NK-92 treated with Interleukin-12 subunit alpha and Interleukin-12 subunit beta, amount 100 ng/mL, for 24 hours (cell line): ENCODE results near the gene PM20D1.
A peak's percentile ranks its signal among the peaks of the same experiment; 100 is the strongest.

Experiments
- DNase-seq: peaks from one replicate; lab custom pipeline; 2025; lab: John Stamatoyannopoulos, UW

The PM20D1 gene

GRCh38 chr1:205804605-205805004 lies 45.3 kb downstream of the PM20D1 start:
- no peak for DNase-seq

DNA sequence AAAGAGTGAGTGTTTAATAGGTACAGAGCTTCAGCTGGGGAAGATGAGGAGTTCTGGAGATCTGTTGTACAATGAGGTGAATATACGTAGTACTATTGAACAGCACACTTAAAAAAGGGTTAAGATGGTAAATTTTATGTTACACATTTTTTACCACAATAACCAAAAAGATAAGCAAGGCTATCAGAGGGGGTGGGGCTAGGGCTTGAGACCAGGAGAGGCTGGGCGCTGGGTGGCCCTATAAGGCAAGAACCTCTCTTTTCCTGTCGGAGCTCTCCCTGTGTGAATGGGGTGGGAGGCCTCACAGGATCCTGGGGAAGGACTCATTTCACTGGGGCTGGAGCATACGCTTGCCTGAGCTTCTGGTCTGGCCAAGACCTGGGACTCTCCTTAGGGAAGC lies 45.9 kb downstream of the PM20D1 start:
- DNase-seq = no peak

DNA sequence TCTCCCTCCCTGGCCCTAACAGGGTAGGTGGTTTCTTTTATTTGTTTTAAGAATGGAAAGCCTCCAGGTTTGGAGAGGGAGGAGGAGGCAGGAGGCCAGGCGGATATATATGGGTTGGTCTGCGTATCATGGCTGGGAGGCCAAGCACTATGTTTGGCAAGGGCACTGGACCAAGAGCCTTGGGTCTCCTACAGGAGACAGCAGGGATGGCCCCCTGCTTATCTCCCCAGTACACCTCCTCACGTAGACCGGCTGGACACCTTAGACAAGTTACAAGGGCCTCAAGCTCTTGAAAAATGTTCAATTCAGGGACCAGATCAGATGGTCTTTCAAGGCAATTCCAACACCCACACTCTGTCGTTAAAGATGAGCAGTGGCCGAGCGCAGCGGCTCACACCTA lies 47.9 kb downstream of the PM20D1 start:
- no peak for DNase-seq

- DNase-seq = no peak
Measured at GRCh38 chr1:205800981-205801703, 48.8 kb downstream of the PM20D1 start.

GRCh38 chr1:205800427-205800826 lies 49.5 kb downstream of the PM20D1 start:
- DNase-seq = no peak

- DNase-seq = no peak
Measured at GRCh38 chr1:205798577-205798976, 51.4 kb downstream of the PM20D1 start.

DNA sequence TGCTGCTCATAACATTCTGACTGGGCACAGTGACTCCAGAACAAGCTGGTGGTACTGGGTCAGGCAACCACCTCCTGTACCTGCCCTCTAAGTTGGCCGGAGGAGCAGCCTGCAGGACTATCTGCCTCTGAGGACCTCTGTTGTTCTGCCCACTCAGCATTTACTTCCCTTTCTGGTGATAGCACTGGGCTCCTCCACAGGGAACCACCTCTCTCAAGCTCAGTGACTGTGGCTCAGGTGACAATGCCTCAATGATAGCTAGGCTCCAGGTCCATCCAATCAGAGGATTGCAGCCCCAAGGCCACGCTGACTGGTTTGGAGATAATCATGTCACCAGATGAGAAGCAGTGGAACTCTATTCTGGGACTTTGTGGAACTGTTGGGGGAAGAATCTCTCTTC lies 52.8 kb downstream of the PM20D1 start:
- DNase-seq = no peak

DNA sequence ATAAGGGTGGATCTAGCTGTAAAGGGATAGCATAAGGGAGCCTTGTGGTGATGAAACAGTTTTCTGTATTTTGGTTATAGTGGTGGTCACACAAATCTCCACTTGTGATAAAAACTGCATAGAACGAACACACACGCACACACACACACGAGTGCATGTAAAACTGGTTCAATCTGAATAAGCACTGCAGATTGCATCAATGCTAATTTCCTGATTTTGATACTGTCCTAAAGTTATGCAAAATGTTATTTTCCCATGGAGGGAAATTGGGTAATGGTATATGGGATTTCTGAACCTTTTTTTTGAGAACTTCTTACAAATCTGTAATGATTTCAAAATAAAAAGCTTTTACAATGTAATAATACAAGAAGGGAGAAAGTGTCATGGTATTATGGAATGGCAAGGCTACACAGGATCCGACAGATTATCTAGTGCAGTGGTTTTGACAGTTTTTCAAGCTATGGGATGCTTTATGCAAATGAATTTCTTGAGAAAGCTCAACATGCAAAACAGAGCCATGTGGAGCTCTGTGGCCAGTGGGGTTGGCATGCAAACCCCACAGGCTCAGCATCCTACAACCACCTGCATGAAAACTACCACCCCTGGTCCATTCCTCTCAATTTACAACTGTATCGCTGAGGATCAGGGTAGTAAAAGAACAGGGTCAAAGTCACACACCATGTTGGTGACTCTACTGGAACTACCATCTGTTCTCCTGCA lies 55.8 kb downstream of the PM20D1 start:
- no peak for DNase-seq

GRCh38 chr1:205792961-205793673 lies 56.8 kb downstream of the PM20D1 start:
- DNase-seq = no peak

DNA sequence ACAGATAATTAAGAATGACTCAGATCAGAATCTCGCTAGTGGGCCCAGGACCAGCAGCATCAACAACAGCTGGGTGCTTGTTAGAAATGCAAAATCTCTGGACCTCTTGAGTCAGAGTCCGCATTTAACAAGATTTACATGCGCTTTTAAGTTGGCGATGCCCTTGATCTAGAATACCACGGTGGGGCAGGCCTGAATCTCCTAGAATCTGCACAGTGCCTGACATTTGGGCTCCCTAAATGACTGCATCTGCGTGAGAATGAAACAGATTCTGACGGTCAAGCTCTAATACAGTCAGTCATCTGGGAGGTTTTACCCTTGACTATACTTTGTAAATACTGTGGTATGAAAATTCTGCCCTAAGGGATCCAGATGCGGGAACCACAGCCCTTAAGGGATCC lies 57.5 kb downstream of the PM20D1 start:
- DNase-seq = no peak

DNA sequence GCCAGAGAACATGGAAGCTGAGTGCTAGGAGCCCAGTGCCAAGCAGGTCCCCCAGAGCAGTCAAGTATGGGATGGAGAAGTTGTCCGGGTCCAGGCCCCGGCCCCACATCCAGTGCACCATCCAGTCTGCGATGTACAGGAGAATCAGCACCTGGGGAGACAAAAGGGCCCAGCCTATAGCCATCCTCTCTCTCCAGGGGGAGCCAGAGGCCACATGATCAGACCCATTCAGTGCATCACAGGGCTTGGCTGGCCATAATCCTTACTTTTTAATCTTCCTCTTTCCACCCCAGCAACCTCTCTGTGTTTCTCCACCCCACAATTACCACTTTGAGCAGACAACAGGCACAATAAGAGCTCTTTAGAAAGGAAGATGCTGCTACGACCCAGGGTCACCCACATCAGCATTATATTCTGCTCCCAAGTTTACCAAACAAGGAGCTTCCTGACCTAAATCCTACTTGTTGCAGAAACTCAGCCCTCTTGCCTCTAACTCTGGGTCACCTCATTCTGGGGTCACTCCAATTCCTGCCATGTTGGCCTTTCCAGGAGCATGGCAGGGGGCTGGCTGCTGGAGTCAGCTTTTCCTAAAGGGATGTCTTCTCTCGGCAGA lies 58.3 kb downstream of the PM20D1 start:
- peak; percentile 11 for DNase-seq

GRCh38 chr1:205787287-205787916 lies 62.5 kb downstream of the PM20D1 start:
- DNase-seq = no peak

DNA sequence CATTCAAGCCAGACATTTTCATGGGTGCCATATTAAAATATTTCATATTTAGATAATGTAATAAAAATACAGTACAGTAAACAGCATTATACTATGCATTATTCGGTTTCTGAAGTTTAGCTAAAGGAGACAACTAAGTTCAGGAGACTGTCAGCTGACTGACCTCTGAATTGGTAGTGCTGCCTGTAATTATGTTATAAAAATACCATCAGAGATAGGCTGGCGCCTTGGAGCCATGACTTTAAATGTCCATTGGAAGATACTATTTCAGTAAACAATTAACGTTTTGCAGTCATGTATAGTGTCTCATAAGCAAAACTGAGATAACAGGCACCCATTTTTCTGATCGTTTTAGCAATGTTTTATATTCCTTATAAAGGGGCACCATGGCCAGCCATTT lies 63.3 kb downstream of the PM20D1 start:
- no peak for DNase-seq

DNA sequence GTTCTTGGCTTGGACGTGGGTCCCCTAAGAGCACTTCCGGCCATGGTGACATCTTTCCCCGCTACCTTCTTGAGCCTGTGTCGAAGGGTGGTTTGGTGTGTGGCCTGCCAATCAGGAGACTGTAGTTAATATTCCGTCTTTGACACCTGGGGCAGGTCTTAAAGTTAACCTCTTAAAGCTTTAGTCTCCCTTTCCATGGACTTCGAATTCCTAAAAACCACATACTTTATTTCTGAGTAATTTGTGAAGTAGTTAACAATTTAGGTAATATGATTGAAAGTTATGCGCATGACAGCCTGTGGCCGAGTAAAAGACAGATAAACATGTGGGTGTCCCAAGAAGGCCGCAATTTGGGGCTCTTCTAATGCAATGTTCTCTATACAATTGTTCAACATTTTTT lies 64.5 kb downstream of the PM20D1 start:
- DNase-seq = no peak

DNA sequence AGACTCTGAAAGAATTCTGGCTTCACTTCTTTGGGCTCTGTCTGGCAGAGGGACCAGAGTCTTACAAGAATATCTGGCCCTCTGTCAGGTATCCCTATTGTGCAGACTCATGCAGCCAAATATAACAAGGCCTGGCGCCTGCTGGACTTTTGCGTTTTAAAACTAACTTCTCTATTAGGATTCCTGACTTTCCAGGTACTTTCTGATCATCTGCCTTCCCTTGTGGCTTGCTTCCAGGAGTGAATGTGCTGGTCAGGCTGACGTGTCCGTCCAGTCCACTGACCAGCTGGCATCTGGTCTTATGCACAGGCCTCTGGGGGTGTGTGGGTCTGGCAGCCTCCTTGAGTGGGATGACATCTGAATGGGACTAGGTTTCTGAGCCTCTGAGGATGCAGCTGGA lies 66.0 kb downstream of the PM20D1 start:
- no peak for DNase-seq

DNA sequence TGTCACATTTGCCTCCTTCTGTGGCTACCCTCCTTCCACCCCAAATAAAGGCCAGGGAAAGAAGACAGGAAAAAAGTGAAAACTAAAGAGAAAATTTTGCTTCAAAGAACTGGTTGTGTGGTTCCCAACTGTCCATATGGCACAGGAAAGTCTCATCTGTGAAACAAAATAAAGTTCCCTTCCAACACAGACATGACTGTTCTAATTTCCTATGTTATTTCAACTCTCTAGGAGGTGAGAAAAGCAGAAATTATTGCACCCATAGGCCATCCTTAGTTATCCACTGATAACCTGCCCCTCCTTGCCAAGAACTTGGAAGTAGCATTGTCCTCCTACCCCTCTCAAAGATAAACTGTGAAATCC lies 66.5 kb downstream of the PM20D1 start:
- no peak for DNase-seq

- DNase-seq = no peak
Measured at GRCh38 chr1:205782627-205783432, 67.1 kb downstream of the PM20D1 start.

DNA sequence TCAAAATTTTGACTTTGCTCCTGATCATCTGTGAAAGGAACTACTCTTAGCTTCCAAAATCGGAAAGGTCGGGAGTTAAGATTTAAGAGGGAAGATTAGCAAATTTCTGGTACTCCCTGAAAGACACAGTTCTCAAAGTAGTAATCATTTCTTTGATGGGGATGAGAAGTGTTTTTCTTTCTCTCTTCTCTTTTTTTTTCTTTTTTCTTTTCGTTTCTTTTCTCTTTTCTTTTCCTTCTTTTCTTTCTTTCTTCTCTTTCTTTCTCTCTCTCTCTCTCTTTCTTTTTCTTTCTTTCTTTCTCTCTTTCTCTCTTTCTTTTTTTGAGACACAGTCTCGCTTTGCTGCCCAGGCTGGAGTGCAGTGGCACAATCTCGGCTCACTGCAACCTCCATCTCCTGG lies 69.6 kb downstream of the PM20D1 start:
- DNase-seq = no peak
